GM21360 (cell line): ENCODE measurements around the gene ANTXR1.
A peak's percentile ranks its signal among the peaks of the same experiment; 100 is the strongest.

Source experiments
- ATAC-seq: cut with Tn5 transposase; IDR thresholded peaks from one replicate; pipeline ENCODE4 v1.9.1; 2021; ENCODE audit warnings: mild to moderate bottlenecking, moderate library complexity; ENCODE audit not compliant: unreplicated experiment

Gene ANTXR1

DNA sequence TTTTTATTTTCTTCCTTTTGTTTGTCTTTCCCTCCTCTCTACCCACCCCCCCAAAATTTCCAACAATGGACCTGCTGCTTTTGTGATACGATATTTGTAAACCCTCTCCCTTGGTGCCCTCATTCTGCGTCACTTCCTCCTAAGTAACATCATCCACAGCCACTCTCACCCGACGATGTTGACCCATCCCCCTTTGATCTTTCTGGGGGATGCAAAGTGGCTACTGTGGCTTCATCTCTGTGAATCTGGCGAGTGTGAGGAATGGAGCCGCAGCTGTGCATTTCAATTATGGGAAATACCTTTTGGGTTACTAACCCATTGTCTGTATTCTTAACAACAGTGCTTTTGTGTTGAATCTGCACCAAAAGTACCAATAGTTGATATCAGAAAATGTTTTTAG lies 19.4 kb downstream of the ANTXR1 start:
- ATAC-seq = no peak

DNA sequence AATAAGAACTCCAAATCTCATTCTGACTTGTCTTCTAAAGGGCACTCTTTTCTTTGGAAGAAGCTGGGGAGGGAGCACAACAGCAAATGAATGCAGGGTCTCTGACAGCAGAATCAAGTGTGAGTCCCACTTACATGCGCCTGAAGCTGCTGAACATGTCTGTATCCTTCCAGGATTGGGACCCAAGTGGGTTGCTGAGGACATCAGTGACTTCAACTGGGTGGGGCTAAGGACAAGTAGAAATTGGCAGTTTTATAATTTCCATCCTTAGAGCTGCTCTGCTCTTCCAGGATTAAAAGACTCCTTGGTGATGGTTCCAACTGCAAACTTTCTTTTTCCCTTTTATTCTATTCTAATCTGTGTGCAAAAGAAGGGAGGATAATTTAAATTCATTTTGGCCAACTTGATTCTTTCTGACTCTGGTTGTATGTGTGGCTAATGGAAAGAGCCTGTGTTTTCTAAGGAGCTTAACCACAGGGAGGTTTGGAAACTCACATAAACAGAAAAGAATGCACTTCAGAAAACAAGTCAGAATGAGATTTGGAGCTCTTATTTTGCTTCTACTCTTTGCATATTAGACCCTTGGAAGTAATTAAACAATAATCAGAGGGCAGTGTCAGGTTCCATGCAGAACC lies 20.6 kb downstream of the ANTXR1 start:
- ATAC-seq = no peak

DNA sequence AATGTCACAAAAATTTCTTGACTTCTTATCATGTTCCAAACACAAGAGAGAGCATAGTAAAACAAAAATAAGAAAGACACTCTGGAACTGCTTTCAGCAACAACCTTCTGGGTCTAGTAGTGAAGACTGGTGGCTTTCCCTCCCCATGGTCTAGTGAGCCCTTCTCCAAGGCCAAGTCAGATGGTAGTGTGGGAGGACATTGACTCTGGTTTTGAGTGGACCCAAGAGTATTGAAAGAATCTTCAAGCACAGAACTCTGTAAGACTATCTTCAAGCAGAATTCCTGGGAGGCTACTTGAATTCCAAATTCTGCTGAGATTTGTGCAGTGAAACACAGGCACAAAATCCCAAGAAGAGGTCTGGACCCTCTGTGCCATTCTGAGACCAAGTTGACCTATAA lies 21.1 kb downstream of the ANTXR1 start:
- no peak for ATAC-seq

DNA sequence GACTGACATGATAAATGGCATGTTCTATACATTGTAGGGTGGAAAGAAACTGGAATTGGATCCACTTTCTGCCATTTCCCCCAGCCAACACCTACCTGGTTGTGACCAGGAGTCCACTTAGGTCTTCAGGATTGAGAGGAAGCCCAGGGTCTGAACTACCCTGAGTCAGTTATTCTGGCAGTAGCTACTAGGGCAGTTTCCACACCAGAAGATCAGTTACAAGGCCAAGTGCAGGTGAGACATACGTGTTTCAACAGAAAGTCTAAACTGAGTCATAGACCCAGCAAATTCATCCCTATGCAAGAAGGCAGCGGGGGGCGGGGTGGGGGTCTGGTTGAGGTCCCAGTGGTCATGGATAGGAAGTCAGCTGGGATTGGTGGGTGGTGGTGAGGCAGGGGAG lies 21.9 kb downstream of the ANTXR1 start:
- ATAC-seq = no peak

DNA sequence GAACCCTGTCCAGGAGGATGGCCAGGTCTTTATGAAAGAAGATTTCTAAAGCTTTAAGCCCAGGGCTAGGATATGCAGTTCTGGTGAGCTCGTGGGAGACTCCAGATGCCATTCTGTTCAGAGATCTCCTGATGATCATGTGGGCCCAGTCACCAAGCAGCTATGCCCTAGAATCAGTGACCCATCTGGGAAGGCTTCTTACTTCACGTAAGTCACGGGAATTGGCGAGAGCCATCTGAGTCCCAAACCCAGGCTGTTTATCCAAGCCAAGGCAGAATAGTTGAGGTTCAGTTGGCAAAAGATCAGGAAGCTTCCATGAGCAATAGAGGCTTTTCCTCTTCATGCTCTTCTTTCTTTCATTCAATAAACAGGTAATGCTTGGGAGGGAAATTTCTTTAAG lies 23.9 kb downstream of the ANTXR1 start:
- no peak for ATAC-seq

DNA sequence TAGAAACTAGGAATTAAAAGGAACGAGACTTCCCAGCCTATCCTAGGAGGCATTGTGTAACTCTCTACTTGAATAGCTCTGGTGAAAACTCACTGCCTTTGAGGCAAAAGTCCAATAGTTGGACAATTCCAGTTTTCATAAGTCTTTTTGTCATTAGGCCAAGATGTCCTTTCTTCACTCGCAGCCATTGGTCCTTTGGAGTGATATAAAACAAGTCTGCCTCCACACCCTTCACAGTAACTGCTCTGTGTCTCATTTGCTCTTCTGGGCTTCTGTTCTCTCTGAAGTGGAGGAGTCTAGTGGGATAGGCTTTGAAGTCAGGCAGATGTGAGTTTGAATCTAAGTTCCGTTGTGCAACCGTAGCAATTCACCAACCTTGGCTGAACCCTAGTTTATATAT lies 28.2 kb downstream of the ANTXR1 start:
- no peak for ATAC-seq

DNA sequence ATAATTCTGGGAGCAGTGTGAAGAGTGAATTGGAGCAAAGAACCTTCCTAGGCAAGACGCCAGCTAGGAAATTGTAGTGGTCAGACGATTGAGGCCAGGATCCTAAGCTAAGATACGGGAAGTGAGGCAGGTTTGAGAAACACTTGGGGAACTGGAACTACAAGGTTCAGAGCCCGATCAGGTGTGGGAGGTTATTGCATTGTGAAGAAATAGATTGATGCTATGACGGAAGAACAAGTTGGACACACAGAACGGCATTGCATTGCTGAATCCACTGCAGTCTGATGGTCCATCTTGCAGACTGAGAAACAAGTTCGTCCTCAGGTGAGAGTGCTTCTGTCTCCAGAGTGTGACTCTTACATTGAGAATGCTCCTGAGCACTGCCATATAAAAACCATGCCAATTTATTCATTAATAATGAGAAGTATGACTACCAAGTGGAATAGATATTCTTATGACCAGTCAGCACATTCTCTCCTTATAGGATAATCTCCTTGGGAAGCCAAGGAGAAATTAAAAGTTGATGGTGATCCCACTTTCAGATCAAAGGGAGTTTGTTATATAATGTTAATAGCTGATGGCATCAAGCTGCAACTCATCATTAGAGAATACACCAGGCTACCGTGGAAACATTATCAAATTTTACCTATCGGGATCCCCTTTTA lies 30.9 kb downstream of the ANTXR1 start:
- no peak for ATAC-seq

DNA sequence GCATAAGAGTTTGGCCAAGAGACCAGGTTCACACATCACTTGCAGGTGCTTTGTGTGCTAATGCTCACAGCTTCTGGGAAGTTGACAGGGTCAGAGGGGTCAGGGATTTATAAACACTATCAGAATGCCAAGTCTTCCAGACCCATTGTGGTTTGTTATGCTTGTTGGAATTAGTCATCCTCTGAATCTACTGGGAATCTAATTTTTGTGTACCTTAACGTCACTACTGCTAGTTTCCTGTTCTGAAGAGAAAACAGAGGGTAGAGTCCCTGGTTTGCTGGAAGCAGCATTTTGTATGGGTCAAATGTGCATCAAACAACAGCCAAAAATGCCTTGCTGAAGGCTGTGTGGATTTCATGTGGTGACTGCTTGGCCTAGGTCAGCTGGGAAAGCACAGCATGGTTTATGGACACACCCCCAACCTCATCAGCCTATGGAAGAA lies 33.3 kb downstream of the ANTXR1 start:
- no peak for ATAC-seq

DNA sequence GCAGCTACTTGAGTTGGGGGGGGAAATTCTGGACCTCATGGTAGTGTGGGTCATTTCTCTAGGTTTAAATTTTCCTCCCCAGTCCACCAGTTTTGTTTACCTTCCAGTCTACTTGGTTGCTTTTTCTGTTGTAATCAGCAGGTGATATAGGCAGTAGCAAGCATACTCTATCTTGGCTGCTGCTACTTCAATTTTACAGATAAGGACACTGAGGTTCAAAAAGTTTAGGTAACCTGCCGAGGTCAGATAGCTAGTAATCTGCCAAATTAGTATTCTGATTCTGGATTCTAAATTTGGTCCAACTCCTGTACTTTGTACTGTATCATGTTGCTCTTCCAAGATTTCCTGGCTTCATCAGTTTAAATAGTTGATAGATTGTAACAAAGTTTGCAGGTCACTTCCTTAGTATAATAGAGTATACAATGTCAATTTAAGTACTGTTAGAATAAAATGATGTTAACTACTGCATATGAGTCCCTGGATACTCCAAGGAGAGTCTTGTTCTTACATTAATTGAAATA lies 34.7 kb downstream of the ANTXR1 start:
- no peak for ATAC-seq

DNA sequence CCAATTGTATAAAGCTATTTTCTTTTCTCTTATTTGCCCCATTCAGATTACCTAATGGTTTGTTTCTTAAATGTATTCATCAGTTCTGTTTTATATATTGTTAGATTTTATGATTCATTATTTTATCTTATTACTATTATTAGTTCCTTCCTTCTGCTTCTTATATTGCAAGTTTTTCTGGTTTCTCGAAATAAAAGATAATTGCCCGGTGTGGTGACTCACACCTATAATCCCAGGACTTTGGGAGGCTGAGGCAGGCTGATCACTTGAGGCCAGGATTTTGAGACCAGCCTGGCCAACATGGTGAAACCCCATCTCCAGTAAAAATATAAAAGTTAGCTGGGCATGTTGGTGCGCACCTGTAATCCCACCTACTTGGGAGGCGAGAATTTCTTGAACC lies 37.8 kb downstream of the ANTXR1 start:
- no peak for ATAC-seq

DNA sequence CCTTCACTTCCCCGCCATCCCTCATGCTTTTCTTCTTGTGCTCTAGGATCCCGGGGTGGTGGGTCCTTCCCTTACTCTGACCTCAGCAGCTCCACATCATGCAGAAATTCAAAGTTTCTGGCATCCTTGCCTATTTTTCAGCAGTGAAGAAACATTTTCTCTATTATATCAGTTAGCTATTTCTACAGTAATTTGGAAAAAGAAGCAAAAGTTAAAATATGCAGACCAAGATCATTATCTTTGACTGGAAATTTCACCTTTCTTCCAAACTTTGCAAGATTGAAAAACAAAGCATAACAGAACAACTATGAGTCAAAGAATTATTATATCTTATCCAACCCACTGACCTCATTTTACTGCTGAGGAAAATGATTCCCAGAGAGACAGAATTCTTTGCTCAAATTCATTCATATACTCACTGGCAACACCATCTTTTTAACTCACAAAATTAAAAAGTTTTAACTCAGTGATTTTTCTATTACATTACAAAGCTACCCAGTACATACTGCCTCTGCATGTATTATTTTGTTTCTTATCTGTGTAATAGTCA lies 40.5 kb downstream of the ANTXR1 start:
- no peak for ATAC-seq

DNA sequence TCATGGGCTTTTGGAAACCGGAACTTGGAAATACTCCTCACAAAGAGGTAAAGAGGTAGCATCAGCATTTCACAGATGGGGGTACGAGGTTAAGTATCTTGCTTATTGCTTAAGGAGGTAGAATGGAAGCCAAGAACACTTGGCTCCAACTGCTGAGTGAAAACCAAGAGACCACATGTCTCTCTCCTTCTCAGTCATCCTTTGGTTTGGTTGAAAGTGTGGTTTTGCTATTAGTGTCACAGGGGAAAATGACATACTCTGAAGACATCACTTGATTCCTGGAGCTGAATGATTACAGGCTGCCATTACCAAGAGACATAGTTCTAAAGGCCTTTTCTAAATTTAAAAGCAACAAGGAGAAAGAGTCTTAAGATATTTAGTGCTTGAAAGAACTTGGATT lies 41.5 kb downstream of the ANTXR1 start:
- peak; percentile 76 for ATAC-seq

DNA sequence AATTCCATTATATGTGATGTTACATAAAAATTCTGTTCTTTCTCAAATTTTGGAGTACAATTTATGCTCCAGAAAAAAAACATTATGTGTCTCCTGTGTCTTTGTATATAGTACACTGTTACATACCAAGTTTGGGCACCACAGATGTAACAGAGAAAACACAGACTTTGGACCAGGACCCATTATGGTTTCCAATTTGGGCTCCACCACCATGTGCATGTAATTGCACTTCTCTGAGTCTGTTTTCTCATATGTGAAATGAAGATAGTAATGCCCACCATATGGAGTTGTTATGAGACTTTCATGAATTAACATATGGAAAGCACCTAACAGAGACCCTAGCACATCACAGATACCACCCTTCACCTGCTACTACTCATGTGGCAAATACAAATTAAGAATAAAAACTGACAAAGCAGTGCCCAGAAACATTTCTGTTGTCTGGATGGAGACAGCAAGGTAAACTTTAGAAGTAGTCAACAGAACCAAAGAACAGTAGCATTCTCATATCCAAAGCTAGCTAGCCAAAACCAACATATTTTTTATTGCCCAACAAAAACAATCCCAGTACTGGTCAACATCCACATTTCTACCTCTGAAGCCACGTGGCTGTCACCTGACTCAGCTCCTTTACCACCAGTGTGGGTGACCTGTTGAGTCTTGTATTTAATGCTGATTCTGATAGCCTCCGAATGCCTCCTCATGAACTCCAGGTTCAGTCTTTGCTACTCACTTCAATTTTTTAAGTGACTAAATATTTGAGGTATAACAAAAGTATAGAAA lies 42.9 kb downstream of the ANTXR1 start:
- no peak for ATAC-seq

DNA sequence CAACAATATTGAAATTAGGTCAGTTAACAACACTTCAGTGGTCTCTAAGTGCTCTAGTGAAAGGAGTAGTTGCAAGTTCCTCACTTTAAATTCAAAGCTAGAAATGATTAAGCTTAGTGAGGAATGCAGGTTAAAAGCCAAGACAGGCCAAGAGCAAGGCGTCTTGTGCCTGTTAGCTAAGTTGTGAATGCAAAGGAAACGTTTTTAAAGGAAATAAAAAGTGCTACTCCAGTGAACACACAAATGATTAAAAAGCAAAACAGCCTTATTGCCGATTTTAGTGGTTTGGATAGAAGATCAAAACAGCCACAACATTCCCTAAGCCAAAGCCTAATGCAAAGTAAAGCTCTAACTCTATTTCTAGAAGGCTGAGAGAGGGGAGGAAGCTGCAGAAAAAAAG lies 44.7 kb downstream of the ANTXR1 start:
- no peak for ATAC-seq

DNA sequence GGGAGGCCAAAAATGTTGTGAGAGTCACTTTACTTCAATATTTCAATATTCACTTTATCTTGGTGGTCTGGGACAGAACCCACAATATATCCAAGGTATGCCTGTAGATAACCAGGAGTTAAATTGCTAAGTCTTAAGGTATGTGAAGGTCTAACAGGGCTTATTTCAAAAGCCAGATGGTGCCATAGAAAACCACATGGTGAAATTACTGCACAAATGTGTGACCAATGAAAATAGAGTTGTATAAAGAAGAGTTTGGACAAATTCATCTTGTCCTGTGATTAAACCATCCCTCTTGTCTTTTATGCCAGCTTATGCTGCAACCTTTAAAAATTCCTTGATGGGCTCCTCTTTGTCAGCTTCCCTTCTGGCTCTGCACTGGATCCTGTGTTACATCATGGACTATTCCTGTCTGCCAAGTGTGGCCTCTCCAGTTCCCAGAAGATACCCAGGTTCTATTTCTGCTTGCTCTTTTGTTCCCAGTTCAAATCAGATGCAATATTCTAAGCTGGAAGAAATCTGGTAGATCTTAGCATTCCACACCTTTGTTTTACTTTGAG lies 46.8 kb downstream of the ANTXR1 start:
- no peak for ATAC-seq

DNA sequence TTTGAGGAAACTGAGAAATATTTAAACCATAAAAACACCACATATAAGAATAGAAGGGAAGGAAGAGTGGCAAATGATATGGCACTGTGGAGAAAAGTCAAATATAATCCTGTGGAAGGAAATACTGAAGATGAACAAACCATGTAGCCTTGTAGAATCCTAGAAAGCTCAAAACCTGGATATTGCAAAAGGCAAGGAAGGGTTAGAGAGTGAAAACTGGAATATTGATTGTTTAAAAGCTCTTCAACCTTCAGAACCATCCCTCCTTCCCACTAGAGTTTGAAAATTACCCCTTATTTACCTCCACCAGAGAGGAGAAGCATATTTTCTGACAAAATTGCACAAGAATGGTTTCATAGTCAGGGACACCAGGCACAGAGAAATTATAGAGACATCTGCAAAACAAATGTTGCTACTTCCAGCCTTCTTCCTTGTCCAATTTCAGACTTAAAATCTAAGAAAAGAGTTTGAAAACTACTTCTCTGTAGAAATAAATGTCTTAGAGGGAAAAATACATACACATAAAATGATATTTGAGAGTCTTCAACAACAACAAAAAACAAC lies 48.0 kb downstream of the ANTXR1 start:
- no peak for ATAC-seq

DNA sequence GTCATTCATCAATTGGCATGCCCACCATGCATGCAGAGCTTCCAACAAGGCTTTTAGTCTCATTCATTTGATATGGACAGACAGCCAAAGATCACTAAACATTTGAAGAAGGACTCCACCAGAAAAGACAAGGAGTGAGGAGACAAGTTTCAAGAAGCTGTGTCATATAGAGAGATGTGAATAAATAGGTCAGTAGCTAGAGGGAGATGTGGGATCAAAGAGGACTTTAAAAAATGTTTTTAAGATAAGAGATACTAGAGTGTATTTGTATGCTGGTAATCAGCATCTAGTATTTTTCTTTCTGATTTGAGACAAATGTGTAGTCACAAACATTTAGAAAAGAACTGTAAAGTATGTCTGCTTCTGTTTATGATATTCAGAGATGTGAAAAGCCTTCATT lies 48.5 kb downstream of the ANTXR1 start:
- ATAC-seq = no peak

DNA sequence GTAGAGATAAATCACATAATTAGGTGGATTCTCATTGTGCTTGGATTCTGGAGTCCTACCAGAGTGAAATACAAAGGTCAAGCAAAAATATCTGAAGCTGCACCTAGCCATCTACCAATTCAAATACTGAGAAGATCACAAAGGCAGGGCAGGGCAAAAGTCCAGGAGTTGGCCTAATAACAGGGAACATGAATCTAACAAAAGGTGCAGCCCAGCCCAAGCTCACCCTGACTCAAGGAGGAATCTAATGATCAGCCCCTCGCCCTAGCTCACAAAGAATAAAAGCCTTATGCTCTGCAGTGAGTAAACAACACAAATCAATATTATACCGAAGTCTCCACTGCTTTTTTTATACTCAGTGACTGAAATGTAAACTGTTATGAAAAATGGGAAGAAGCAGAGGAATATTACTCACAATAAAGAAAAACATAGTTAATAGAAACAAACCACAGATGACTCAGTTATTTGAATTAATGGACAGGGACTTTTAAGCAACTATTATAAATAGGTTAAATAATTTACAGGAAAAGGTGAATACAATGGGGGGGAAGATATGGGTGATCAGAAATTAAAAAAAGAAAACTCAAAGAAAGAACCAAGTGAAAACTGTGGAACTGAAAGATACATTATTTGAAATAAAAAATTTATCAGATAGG lies 49.5 kb downstream of the ANTXR1 start:
- ATAC-seq = no peak

DNA sequence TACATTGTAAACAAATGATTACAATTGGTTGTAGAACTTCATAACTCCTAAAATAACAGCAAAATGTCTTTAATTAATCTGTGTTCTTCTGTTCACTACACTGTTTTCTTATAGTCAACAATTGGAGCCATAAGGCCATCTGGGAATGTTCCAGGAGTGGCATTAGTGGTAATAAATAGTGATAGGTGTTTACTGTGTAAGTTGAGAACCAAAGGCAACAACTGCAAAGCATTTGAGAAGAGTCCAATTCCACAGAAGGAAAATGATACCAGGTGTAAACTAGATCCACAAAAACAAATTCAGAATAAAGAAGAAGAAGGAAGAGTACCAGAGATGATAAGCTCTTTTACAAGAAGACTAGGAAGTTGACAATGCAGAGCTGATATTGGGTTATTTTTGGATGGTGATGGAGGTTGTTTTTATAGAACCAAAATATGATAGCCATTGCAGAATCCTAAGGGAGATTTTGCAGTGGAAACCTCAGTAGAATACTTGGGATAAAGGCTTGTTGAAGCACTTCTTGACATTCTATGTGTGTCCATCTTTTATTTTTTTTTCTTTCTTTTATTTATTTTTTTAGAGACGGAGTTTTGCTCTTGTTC lies 52.9 kb downstream of the ANTXR1 start:
- ATAC-seq = no peak

DNA sequence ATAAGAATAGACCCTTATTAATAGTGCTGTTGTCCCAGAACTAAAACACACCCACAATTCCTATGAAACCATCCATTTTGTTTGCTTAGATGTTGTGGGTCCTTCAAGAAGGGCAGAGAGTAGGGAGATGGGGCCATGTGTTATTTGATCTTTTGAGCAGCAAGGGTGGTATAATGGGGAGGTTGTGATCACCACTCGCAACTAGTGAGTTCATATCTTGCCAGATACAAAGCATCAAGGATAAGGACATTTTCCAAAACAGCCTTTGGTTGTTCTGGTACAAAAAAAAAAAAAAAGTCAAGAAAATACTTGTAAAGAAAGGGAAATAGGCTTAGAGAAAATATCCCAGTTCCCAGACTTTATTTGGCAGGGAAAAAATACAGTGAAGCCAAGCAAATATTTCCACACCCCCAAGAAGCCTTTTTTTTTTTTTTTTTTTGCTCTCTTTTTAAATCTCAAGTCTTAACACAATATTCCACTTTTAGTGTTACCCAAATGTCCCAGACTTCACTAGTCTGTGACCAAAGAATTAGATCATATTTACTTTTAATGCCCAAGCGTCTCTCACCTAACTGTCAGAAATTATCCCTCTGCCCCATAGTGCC lies 54.1 kb downstream of the ANTXR1 start:
- no peak for ATAC-seq
